ENCODE measurements around the gene C17orf114.

C17orf114 gene

GRCh38 chr17:4822835-4823234 lies 20.7 kb upstream of the C17orf114 start:
- Histone ChIP-seq H3K27ac (no peak overlapping the region), H3K4me3 (no peak overlapping the region), H3K9me3 (no peaks in the 10 kb centered on the region), H3K27me3 (no peaks in the 10 kb centered on the region), H3K36me3 (peaks cover 0 to 62% (median 0%) of the 10 kb centered on the region in 3 donors), H3K4me1 (no peaks in the 10 kb centered on the region)
- DNase-seq (ENCODE audit: low spot score in 2 of 2): no peak
- no peak for TF ChIP-seq EP300 (IDR thresholded peaks at IDR 0.05)
- no peak for TF ChIP-seq POLR2A (IDR thresholded peaks at IDR 0.05)
- TF ChIP-seq, protein P1, sequence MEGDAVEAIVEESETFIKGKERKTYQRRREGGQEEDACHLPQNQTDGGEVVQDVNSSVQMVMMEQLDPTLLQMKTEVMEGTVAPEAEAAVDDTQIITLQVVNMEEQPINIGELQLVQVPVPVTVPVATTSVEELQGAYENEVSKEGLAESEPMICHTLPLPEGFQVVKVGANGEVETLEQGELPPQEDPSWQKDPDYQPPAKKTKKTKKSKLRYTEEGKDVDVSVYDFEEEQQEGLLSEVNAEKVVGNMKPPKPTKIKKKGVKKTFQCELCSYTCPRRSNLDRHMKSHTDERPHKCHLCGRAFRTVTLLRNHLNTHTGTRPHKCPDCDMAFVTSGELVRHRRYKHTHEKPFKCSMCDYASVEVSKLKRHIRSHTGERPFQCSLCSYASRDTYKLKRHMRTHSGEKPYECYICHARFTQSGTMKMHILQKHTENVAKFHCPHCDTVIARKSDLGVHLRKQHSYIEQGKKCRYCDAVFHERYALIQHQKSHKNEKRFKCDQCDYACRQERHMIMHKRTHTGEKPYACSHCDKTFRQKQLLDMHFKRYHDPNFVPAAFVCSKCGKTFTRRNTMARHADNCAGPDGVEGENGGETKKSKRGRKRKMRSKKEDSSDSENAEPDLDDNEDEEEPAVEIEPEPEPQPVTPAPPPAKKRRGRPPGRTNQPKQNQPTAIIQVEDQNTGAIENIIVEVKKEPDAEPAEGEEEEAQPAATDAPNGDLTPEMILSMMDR (IDR thresholded peaks at IDR 0.05): no peak
- WGBS, 2 donors: 40 to 51% methylated on average over 3 of the region's 3 CpGs

DNA sequence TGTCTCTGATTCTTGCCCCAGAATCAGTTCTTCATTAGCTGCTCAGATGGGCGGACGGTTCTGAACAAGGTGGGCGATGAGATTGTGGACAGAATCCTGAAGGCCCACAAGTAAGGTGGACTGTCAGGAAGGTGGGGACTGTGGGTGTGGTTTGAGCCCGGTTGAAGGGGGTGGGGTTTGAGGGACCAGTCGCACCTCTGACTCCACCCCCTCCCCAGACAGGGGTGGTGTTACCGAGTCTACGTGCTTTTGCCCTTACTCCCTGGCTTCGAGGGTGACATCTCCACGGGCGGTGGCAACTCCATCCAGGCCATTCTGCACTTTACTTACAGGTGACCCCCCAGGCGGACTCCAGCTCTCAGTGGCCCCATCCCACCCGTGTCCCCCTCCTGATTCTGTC lies 16.1 kb upstream of the C17orf114 start:
- H3K4me1 ChIP-seq: no peaks in the 10 kb centered on the region
- TF ChIP-seq POLR2A (IDR thresholded peaks at IDR 0.05) (no peak), EP300 (IDR thresholded peaks at IDR 0.05) (no peak)
- TF ChIP-seq, protein P1 (IDR thresholded peaks at IDR 0.05): no peak
- H3K9me3 ChIP-seq: no peaks in the 10 kb centered on the region
- H3K27ac ChIP-seq: no peak overlapping the region
- H3K27me3 ChIP-seq: no peaks in the 10 kb centered on the region
- peaks cover 0 to 92% (median 6%) of the 10 kb centered on the region in 3 donors for H3K36me3 ChIP-seq
- 75 to 76% methylated on average over 12 of the region's 12 CpGs for WGBS, 2 donors
- H3K4me3 ChIP-seq: no peak overlapping the region
- DNase-seq (ENCODE audit: low spot score in 2 of 2): no peak

DNA sequence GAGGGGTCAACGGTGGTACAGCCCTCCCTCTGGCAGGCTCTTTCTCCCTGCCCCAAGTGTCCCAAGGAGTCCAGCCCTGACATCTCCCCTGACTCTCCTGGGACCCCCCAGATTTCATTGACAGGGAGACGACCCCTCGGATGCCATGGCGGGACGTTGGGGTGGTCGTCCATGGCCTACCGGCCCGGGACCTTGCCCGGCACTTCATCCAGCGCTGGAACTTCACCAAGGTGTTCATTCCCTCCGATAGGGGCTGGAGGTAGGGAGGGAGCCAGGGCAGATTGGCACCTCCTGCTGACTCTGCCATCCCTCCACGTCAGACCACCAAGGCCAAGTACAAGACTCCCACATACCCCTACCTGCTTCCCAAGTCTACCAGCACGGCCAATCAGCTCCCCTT lies 14.7 kb upstream of the C17orf114 start:
- Histone ChIP-seq H3K4me1 (no peaks in the 10 kb centered on the region), H3K4me3 (no peak overlapping the region), H3K27me3 (no peaks in the 10 kb centered on the region), H3K27ac (no peak overlapping the region), H3K9me3 (no peaks in the 10 kb centered on the region), H3K36me3 (peaks cover 0 to 79% (median 6%) of the 10 kb centered on the region in 3 donors)
- 86 to 95% methylated on average over 13 of the region's 13 CpGs for WGBS, 2 donors
- no peak for DNase-seq (ENCODE audit: low spot score in 2 of 2)
- TF ChIP-seq EP300 (IDR thresholded peaks at IDR 0.05): no peak
- no peak for TF ChIP-seq POLR2A (IDR thresholded peaks at IDR 0.05)
- TF ChIP-seq, protein P1 (IDR thresholded peaks at IDR 0.05): no peak

GRCh38 chr17:4815043-4815675 lies 13.0 kb upstream of the C17orf114 start:
- WGBS, 2 donors: 71 to 78% methylated on average over 7 of the region's 7 CpGs
- peaks cover 0 to 78% (median 6%) of the 10 kb centered on the region in 3 donors for H3K36me3 ChIP-seq
- TF ChIP-seq EP300 (IDR thresholded peaks at IDR 0.05) (no peak), POLR2A (IDR thresholded peaks at IDR 0.05) (no peak)
- TF ChIP-seq, protein P1 (IDR thresholded peaks at IDR 0.05): no peak
- DNase-seq (ENCODE audit: low spot score in 2 of 2): no peak
- H3K4me1 ChIP-seq: no peaks in the 10 kb centered on the region
- H3K9me3 ChIP-seq: no peaks in the 10 kb centered on the region
- H3K4me3 ChIP-seq: no peak overlapping the region
- no peak overlapping the region for H3K27ac ChIP-seq
- H3K27me3 ChIP-seq: no peaks in the 10 kb centered on the region

GRCh38 chr17:4812690-4813089 lies 10.6 kb upstream of the C17orf114 start:
- 86 to 89% methylated on average over 7 of the region's 7 CpGs for WGBS, 2 donors
- Histone ChIP-seq H3K27me3 (no peaks in the 10 kb centered on the region), H3K36me3 (peaks cover 0 to 69% (median 6%) of the 10 kb centered on the region in 3 donors), H3K9me3 (no peaks in the 10 kb centered on the region), H3K4me3 (no peak overlapping the region), H3K4me1 (peaks cover 0 to 13% (median 6%) of the 10 kb centered on the region in 4 donors), H3K27ac (no peak overlapping the region)
- no peak for DNase-seq (ENCODE audit: low spot score in 2 of 2)
- TF ChIP-seq, protein P1 (IDR thresholded peaks at IDR 0.05): no peak

Measured in tibial nerve (tissue), 4 donors.